Stimulated activated CD4-positive, alpha-beta T cell treated with anti-CD3 and anti-CD28 coated beads, Interleukin-15, amount 100 ng/mL, for 48 hours (primary cell): ENCODE measurements around the gene DNASE1L3.

ENCODE experiments used
- DNase-seq, 2 donors: peaks; one replicate each; pipeline ENCODE4 v3.0.0-alpha.2; 2020; ENCODE audit warnings: low read depth in 2 of 2

The DNASE1L3 gene

DNA sequence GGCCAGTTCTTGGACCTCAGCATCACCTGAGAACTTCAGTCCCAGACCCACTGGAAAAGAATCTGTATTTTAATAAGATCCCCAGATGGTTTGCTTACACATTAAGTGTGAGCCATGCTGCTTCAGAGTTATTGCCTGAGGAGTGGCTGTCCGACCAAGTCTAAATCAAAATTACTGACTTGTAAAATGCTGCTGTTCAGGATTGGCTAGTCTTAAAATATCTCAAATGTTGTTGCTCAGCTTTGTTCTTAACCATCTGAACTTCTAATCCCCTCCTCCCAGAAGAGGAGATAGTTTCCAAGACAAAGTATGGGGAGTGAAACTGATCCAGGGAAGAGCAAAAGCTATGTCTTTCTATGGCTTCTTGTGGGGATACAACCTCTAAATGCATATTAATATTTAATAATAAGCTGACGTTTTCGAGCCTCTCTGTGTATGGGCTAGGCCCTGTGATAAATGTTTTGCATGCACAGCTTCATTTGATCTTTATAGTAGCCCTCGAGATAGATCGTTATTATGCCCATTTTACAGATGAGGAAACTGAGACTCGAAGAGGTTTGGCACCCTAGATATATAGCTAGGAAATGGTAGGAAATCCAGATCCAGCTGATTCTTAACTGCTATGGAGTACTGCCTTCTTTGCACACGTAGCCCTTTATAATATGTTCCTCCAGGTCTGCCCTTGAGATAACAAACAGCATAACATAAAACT is 52.2 kb downstream of the DNASE1L3 start:
- DNase-seq: no peak

DNA sequence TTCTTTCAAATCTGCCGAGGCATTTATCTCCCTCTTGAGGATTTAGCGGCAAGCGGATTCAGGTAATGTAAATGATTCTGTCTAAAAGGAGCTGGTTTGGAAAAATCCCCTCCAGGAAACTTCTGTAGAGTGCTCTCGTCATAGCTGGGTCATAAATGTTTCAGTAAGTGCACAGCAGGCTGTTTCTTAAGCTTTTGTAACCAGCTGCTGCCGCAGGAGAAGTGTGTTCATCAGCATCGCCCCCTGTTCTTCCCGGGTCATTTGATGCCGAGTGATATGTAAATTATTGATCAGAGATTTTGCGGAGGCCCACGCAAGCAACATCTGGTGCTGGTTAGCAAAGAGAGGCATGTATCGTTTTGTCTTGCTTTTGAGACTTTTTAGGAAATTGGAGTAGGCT is 53.1 kb downstream of the DNASE1L3 start:
- DNase-seq: no peak

DNA sequence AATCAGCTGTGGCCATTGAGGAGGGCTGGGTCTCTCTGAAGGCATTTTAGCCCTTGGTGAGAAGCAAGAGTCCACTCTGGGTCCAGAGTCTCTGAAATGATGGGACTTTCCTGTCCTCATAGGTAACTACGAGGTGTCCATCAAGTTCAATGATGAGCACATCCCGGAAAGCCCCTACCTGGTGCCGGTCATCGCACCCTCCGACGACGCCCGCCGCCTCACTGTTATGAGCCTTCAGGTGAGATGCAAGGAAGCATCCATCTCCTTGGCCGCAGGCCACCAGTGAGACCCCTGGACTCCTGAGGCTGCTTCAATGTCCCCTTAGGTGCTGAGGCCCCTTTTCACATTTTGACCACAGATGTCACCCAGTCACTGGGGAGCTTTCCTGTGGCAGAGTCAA is 54.9 kb downstream of the DNASE1L3 start:
- no peak for DNase-seq

DNA sequence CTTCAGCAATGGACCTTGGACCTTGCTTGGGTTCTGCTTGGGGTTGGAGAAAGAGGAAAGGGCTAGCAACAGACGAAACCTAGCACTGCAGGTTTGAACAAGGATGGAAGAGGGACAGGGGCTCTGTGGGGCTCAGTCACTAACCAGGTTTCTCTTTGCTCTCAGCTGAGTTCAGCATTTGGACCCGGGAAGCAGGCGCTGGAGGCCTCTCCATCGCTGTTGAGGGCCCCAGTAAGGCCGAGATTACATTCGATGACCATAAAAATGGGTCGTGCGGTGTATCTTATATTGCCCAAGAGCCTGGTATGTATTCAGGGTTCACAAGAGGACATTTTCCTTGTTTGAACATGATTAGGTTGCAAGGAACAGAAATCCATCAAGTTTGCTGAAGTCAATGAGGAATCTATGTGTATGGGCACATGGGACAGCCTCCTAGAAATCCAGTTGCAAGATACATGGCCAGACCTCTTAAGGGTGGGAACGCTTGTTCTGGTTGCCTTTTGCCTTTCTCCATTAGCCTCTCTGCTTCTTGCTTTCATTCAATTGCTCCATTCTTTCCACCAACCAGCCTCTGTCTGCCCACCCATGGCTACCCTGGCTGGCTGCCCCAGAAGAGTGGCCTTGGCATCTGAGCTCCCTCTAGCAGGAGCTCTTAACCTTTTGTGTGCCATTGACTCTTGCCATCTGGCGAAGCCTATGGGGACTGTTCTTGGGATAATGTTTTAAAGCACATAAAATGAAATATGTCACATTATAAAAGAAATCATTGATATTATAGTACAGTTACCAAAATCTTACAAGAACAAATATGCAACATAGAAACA is 55.9 kb downstream of the DNASE1L3 start:
- no peak for DNase-seq

DNA sequence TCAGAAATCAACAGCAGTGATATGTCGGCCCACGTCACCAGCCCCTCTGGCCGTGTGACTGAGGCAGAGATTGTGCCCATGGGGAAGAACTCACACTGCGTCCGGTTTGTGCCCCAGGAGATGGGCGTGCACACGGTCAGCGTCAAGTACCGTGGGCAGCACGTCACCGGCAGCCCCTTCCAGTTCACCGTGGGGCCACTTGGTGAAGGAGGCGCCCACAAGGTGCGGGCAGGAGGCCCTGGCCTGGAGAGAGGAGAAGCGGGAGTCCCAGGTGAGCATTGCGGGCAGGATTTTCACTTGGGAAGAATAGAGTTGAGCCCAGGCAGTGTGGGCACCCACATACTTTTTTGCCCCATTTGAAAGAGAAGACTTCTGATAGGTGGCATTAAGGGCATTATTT is 57.4 kb downstream of the DNASE1L3 start:
- DNase-seq: no peak

DNA sequence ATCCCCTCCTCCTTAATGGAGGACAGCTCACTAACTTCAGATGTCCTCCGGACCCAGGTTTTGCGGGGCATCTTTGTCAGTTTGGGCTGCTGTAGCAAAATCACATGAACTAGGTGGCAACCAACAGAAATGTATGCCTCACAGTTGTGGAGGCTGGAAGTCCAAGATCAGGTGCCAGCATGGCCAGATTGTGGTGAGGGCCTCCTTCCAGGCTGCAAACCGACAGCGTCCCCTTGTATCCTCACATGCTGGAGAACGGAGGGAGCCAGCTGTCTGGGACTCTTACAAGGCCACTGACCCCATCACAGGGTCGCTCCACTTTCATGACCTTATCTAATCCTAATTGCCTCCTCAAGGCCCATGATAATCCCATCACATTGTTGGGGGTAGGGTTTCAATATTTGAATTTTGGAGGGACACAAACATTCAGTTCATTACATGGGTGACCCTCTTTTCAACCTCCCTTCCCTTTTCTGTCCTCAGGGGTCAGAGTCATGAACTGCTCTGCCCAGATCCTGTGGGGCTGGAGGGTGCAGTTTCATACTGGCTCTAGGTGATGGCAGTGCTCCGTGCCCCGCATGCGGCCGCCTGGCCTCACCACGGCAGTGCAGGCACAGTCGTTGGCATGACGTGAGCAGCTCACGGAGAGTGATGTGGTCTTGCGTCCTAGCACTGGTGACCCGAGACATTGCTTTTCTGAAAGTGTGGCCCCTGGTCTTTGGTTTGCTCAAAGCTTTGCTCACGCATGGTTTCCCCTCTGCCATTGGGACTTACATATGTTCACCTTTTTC is 58.4 kb downstream of the DNASE1L3 start:
- DNase-seq: no peak

DNA sequence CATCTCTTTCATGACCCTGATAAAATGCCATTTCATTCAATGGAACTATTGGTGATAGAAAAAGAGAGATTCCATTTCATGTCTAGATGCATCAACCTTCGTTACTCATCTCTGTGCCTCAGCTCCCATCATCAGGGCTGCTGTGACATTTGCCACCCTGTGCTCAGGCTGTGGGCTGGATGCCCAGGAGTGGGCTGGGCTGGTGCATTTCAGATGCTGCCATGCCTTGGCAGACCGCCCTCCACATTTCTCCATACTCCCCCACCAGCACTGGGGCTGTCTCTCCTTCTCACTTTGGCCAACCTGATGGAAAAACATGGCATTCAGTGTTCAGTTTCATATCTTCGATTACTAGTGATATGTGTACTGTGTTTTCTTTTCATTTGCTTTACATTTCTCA is 59.1 kb downstream of the DNASE1L3 start:
- DNase-seq: no peak

DNA sequence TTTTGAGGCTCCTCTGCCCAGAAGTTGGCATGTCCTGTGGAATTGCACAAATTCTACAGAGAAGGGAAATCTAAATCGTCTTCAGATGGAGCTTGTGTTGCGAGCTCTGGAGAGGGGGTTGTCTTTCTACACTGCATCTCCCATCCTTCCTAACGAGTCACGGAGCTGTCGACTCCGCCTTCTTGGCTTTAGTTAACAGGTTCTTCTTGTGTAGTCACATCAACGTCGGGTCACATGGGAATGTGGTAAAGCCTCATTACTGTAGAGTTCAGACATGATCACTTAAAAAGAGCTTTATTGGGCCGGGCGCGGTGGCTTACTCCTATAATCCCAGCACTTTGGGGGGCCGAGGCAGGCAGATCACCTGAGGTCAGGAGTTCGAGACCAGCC is 60.0 kb downstream of the DNASE1L3 start:
- DNase-seq: no peak

DNA sequence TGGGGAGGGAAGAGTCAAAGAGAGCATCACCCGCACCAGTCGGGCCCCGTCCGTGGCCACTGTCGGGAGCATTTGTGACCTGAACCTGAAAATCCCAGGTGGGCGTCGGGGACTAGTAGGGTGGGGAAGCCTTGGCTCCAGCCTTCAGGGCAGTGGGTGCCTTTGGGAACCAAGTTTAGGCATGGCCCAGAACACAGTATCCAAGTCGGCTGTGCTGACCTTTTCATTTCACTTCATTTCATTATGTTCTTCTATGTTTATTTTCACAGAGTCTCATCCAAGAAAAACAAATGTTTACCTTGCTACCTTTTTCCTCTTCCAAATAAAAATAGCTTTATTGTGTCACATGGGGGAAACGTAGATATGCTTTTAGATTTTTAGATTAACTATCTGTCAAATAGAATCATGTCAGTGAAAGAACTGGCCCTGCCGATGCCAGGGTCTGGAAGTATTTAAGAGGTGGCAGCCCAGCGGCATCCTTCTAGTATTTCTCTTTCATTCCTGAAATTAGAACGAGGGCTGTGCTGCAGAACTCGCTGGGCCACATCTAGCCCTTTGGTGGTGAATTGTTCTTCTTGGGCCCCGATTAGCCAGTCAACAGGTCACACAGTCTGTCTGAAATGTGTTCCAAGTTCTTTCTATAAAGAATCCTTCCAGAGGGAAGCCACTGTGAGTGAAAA is 60.5 kb downstream of the DNASE1L3 start:
- no peak for DNase-seq

DNA sequence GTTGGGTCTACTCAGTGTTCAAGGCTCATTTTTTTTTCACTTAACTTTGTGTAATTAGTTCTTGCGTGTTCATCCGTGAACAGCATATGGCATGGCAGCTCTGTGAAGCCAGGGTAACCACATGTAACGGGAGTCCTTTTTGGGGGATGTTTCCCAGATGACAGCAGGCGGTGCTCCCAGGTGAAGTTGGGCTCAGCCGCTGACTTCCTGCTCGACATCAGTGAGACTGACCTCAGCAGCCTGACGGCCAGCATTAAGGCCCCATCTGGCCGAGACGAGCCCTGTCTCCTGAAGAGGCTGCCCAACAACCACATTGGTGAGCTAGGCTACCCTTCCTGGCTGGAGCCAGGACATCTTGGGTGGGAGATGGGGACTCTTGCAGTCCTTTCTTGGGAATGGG is 62.7 kb downstream of the DNASE1L3 start:
- DNase-seq: no peak

DNA sequence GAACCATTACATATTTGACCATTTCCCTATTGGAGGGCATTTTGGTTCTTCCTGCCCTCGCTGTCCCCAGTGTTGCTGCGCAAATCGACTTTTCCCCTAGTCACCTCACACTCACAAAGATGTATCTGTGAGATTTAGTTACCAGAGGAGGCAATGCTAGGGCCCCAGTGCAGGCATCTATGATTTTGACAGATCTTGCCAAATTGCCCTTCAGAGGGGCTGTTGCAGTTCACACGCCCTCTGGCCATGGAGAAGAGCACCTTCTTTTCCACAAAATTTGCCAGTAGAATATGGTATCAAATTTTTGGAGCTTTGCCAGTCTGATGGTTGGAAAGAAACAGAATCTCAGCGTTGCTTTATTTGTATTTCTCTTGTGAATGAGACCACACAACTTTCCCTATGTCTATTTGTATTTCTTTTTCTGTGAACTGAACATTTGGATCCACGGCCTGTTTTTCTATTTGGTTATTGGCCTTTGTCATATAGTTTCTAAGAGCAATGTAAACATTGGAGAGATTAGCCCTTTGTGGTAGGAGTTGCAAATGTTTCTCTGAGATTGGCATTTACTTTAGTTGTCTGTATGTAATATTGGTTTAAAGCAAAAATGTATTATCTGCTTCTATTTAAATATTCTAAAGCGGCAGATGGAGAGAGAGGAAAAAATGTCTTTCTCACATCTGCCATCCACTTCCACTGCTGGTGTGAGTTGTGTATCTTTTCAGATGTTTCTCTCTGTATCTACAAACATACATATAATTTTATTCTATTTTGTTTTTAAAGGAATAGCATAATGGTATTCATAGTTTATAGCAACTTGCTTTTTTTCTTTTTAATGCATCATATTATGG is 66.1 kb downstream of the DNASE1L3 start:
- no peak for DNase-seq

DNA sequence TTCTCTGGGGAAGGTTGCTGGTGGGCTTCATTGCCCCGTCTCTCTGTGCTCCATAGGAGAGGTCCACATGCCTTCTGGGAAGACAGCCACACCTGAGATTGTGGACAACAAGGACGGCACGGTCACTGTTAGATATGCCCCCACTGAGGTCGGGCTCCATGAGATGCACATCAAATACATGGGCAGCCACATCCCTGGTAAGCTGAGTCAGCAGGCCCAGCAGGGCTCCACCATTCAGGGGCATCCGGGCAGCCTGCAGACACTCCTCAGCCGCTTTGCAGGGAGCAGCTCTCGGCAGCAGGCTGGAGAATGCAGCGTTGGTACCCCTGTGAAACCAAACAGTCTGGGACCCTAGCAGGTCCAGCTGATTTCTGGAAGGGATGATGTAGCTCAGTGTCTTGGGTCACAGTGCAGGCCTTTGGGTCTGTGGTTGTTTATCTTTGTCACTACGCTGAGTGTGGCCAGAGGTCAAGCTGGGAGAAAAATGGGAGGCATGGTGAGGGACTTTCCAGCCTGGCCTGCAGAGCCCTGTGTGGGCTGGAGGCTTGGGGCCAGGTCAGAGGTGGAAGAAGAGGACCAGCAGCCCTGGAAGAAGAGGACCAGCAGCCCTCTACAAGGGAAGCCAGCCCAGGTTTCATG is 67.2 kb downstream of the DNASE1L3 start:
- DNase-seq: no peak
